Gastroesophageal sphincter (tissue), 3 donors: ENCODE results near the gene METRNL.

Source experiments
- EP300 ChIP-seq: sonication (generic); formaldehyde crosslinking; IDR thresholded peaks from one replicate; pipeline ENCODE4 v1.6.1; 2017; ENCODE audit warnings: antibody characterized with exemption, mild to moderate bottlenecking
- POLR2A ChIP-seq, 2 donors: fragments of 450-650 bp; IDR thresholded peaks; one replicate each; pipeline ENCODE4 v1.6.1; 2017; ENCODE audit warnings: antibody characterized with exemption in 2 of 2, mild to moderate bottlenecking in 2 of 2, moderate library complexity in 1 of 2
- TF ChIP-seq, protein P1 (sequence below), 4 experiments: fragments of 200-600 bp in 2 of 4; fragments of 450-650 bp in 2 of 4; sonication (generic) in 1 of 4; IDR thresholded peaks; one replicate each; pipeline ENCODE4 v1.5.1; 2017 to 2019; ENCODE audit warnings: antibody characterized with exemption in 4 of 4, mild to moderate bottlenecking in 2 of 4, moderate library complexity in 2 of 4

DNA sequence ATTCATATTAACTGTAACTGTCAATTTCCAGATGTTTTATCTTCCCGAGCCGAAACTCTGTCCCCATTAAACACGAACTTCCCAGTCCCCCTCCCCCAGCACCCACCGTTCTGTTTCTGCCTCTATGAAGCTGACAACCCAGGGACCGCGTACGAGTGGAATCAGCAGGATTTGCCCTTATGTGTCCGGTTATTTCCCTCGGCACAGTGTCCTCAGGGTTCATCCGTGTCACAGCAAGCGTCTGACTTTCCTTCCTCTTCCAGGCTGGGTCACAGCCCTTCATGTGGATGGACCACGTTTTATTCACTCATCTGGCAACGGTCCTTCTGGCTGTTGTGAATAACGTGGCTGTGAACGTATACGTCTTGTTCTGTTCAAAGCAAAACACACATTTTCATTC, 31.3 kb downstream of the METRNL start:
- TF ChIP-seq POLR2A (IDR thresholded peaks at IDR 0.05) = no peak
- TF ChIP-seq, protein P1, sequence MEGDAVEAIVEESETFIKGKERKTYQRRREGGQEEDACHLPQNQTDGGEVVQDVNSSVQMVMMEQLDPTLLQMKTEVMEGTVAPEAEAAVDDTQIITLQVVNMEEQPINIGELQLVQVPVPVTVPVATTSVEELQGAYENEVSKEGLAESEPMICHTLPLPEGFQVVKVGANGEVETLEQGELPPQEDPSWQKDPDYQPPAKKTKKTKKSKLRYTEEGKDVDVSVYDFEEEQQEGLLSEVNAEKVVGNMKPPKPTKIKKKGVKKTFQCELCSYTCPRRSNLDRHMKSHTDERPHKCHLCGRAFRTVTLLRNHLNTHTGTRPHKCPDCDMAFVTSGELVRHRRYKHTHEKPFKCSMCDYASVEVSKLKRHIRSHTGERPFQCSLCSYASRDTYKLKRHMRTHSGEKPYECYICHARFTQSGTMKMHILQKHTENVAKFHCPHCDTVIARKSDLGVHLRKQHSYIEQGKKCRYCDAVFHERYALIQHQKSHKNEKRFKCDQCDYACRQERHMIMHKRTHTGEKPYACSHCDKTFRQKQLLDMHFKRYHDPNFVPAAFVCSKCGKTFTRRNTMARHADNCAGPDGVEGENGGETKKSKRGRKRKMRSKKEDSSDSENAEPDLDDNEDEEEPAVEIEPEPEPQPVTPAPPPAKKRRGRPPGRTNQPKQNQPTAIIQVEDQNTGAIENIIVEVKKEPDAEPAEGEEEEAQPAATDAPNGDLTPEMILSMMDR (IDR thresholded peaks at IDR 0.05) = no peak
- TF ChIP-seq EP300 = no peak
